NCI-H524 treated with DMSO at 0.1 percent for 48 hours (cell line): ENCODE data around the gene NOB1.
"Not testable (repeated sequence)": the region's sequence is repeated elsewhere in the genome, so short reads cannot be mapped to it uniquely, and the experiment has no call there.

Experiments used
- DNase-seq: peaks from one replicate; lab custom pipeline; 2025; lab: John Stamatoyannopoulos, UW

NOB1 gene

GRCh38 chr16:69754469-69755310, at the start of gene NOB1:
NOB1 (minus strand) TSS chr16:69754926; CDS start chr16:69754910, 16 bp downstream.
- DNase-seq = peak; percentile 85

GRCh38 chr16:69804297-69804696, 49.6 kb upstream of the NOB1 start:
- no peak for DNase-seq

GRCh38 chr16:69799611-69800031, 44.9 kb upstream of the NOB1 start:
- no peak for DNase-seq

GRCh38 chr16:69798466-69798865, 43.7 kb upstream of the NOB1 start:
- no peak for DNase-seq

- DNase-seq = no peak
Observed at GRCh38 chr16:69796285-69797118, 41.8 kb upstream of the NOB1 start.

- DNase-seq = no peak
Observed at GRCh38 chr16:69794486-69794885, 39.8 kb upstream of the NOB1 start.

- no peak for DNase-seq
Observed at GRCh38 chr16:69793526-69793925, 38.8 kb upstream of the NOB1 start.

- not testable (repeated sequence) for DNase-seq
Observed at GRCh38 chr16:69791391-69791847, 36.7 kb upstream of the NOB1 start.

- no peak for DNase-seq
Observed at GRCh38 chr16:69787883-69788282, 33.2 kb upstream of the NOB1 start.

GRCh38 chr16:69784586-69784985, 29.9 kb upstream of the NOB1 start:
- no peak for DNase-seq

GRCh38 chr16:69781118-69781517, 26.4 kb upstream of the NOB1 start:
- no peak for DNase-seq

- no peak for DNase-seq
Observed at GRCh38 chr16:69779724-69780123, 25.0 kb upstream of the NOB1 start.

GRCh38 chr16:69775563-69775962, 20.8 kb upstream of the NOB1 start:
- no peak for DNase-seq

- DNase-seq = no peak
Observed at GRCh38 chr16:69773260-69773947, 18.7 kb upstream of the NOB1 start.

GRCh38 chr16:69771651-69771967, 16.9 kb upstream of the NOB1 start:
- DNase-seq = no peak

GRCh38 chr16:69769404-69769803, 14.7 kb upstream of the NOB1 start:
- DNase-seq = no peak

GRCh38 chr16:69768666-69769065, 13.9 kb upstream of the NOB1 start:
- DNase-seq = no peak

GRCh38 chr16:69767459-69768229, 12.9 kb upstream of the NOB1 start:
- no peak for DNase-seq

GRCh38 chr16:69763599-69763942, 8.8 kb upstream of the NOB1 start:
- no peak for DNase-seq

GRCh38 chr16:69762814-69763598, 8.3 kb upstream of the NOB1 start:
- no peak for DNase-seq
